GM19099 (cell line): ENCODE results near the gene RNPC3.
"Not testable (repeated sequence)": the region's sequence is repeated elsewhere in the genome, so short reads cannot be mapped to it uniquely, and the experiment has no call there.

Experiments used
- POLR2A ChIP-seq: IDR thresholded peaks from 3 replicates; pipeline ENCODE4 v1.6.1; 2011; ENCODE audit warnings: low read depth; ENCODE audit not compliant: insufficient read length; ENCODE audit errors: extremely low read depth

Gene RNPC3

GRCh38 chr1:103525114-103525606 lies 339 bp upstream of the RNPC3 start:
- no peak for TF ChIP-seq POLR2A

GRCh38 chr1:103527331-103527730 lies 1.8 kb downstream of the RNPC3 start:
- no peak for TF ChIP-seq POLR2A

GRCh38 chr1:103529746-103530145 lies 4.2 kb downstream of the RNPC3 start:
- no peak for TF ChIP-seq POLR2A

GRCh38 chr1:103538226-103538625 lies 12.7 kb downstream of the RNPC3 start:
- no peak for TF ChIP-seq POLR2A

- TF ChIP-seq POLR2A, result no peak
These were observed 15.9 kb downstream of the RNPC3 start for GRCh38 chr1:103541431-103541830.

GRCh38 chr1:103546496-103546895 lies 21.0 kb downstream of the RNPC3 start:
- TF ChIP-seq POLR2A, result no peak

- TF ChIP-seq POLR2A, result no peak
These were observed 22.3 kb downstream of the RNPC3 start for GRCh38 chr1:103547840-103548239.

- no peak for TF ChIP-seq POLR2A
These were observed 34.9 kb downstream of the RNPC3 start for GRCh38 chr1:103560427-103560826.

- TF ChIP-seq POLR2A, result no peak
These were observed 36.3 kb downstream of the RNPC3 start for GRCh38 chr1:103561643-103562395.

GRCh38 chr1:103563056-103563455 lies 37.6 kb downstream of the RNPC3 start:
- no peak for TF ChIP-seq POLR2A

- TF ChIP-seq POLR2A, result no peak
These were observed 44.0 kb downstream of the RNPC3 start for GRCh38 chr1:103569493-103569892.

- TF ChIP-seq POLR2A, result not testable (repeated sequence)
These were observed 45.8 kb downstream of the RNPC3 start, which contains the start of gene AMY2B for GRCh38 chr1:103571289-103571688. TSS of gene AMY2B (plus strand) at chr1:103571589. CDS start at chr1:103571603, 14 bp downstream.

- no peak for TF ChIP-seq POLR2A
These were observed 50.6 kb downstream of the RNPC3 start for GRCh38 chr1:103576065-103576464.

GRCh38 chr1:103582464-103582863 lies 57.0 kb downstream of the RNPC3 start:
- no peak for TF ChIP-seq POLR2A

GRCh38 chr1:103583887-103584286 lies 58.4 kb downstream of the RNPC3 start:
- TF ChIP-seq POLR2A, result no peak

- no peak for TF ChIP-seq POLR2A
These were observed 59.0 kb downstream of the RNPC3 start for GRCh38 chr1:103584537-103584936.
